ENCODE results near the gene PANX2. TPM values are rescaled to one million over a fixed set of nuclear protein-coding genes. Genes with fewer than 3 reads are reported as not detected.

Gene PANX2
- total and polyA plus RNA-seq, 2 of the 13 experiments (the other 11 are each of a cell fraction or from before 2014, with no cell fraction given): 0.15 to 1.1 TPM

DNA sequence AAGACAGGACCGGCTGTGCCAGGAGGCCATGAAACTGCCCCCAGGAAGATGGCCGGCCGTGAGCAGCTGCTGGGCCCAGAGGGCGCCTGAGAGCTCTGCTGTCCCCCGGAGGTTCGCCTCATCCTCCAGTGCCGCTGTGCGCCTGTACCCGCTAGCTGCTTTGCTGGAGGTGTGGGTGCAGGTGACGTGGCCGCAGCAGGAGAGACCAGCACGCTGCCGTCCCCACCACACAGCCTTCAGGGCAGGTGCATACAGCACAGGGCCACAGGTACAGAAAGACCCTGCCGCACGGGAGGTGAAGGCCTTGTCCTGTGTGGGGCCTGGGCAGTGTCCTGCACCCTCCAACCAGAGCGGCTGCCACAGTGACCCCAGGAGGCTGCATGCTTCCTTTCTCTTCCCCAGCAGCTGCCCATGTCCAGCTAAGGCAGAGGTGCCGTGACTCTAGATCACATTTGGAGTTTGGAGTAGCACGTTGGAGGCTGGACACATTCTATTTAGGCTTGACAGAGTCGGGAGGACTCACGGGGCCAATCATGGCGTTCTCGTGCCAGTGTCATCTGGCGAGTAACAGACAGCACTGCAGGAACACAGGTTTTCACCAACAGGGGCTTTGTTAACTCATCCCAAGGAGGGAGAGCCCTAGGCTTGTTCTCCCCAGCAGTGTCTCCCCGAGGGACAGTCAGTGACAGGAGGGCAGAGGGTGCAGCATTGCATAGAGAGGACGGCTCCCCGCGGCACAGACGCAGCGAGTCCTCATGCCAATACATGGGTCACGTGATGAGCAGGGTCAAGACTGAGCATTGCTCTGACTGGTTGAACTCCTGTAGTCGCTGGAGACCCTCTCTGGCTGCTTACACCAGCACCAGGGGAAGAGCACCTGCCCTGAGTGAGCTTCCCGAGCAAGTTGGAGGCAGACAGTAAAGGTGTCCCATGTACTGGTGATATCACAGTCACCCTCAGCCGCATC lies 18.7 kb upstream of the PANX2 start (continued):
- TF ChIP-seq, protein P1, sequence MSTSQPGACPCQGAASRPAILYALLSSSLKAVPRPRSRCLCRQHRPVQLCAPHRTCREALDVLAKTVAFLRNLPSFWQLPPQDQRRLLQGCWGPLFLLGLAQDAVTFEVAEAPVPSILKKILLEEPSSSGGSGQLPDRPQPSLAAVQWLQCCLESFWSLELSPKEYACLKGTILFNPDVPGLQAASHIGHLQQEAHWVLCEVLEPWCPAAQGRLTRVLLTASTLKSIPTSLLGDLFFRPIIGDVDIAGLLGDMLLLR (CRISPR knock-in tag; IDR thresholded peaks at IDR 0.05): peak; percentile 60; the same call in 1 of the 2 replicates
- TF ChIP-seq, protein P2, sequence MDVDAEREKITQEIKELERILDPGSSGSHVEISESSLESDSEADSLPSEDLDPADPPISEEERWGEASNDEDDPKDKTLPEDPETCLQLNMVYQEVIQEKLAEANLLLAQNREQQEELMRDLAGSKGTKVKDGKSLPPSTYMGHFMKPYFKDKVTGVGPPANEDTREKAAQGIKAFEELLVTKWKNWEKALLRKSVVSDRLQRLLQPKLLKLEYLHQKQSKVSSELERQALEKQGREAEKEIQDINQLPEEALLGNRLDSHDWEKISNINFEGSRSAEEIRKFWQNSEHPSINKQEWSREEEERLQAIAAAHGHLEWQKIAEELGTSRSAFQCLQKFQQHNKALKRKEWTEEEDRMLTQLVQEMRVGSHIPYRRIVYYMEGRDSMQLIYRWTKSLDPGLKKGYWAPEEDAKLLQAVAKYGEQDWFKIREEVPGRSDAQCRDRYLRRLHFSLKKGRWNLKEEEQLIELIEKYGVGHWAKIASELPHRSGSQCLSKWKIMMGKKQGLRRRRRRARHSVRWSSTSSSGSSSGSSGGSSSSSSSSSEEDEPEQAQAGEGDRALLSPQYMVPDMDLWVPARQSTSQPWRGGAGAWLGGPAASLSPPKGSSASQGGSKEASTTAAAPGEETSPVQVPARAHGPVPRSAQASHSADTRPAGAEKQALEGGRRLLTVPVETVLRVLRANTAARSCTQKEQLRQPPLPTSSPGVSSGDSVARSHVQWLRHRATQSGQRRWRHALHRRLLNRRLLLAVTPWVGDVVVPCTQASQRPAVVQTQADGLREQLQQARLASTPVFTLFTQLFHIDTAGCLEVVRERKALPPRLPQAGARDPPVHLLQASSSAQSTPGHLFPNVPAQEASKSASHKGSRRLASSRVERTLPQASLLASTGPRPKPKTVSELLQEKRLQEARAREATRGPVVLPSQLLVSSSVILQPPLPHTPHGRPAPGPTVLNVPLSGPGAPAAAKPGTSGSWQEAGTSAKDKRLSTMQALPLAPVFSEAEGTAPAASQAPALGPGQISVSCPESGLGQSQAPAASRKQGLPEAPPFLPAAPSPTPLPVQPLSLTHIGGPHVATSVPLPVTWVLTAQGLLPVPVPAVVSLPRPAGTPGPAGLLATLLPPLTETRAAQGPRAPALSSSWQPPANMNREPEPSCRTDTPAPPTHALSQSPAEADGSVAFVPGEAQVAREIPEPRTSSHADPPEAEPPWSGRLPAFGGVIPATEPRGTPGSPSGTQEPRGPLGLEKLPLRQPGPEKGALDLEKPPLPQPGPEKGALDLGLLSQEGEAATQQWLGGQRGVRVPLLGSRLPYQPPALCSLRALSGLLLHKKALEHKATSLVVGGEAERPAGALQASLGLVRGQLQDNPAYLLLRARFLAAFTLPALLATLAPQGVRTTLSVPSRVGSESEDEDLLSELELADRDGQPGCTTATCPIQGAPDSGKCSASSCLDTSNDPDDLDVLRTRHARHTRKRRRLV (CRISPR knock-in tag; IDR thresholded peaks at IDR 0.05): no peak
- TF ChIP-seq GTF2F1 (IDR thresholded peaks at IDR 0.05; ENCODE audit: low read length): no peak
- peak; percentile 63; the same call in 1 of the 2 replicates for TF ChIP-seq HNRNPL (IDR thresholded peaks at IDR 0.05; ENCODE audit: low read depth, low read length)
- TF ChIP-seq, protein P3, sequence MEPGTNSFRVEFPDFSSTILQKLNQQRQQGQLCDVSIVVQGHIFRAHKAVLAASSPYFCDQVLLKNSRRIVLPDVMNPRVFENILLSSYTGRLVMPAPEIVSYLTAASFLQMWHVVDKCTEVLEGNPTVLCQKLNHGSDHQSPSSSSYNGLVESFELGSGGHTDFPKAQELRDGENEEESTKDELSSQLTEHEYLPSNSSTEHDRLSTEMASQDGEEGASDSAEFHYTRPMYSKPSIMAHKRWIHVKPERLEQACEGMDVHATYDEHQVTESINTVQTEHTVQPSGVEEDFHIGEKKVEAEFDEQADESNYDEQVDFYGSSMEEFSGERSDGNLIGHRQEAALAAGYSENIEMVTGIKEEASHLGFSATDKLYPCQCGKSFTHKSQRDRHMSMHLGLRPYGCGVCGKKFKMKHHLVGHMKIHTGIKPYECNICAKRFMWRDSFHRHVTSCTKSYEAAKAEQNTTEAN (CRISPR knock-in tag; conservative IDR thresholded peaks at IDR 0.05): no peak
- no peak for TF ChIP-seq NONO (IDR thresholded peaks at IDR 0.05)
- no peak for TF ChIP-seq NONO (CRISPR knock-in tag; conservative IDR thresholded peaks at IDR 0.05)
- TF ChIP-seq, protein P4, sequence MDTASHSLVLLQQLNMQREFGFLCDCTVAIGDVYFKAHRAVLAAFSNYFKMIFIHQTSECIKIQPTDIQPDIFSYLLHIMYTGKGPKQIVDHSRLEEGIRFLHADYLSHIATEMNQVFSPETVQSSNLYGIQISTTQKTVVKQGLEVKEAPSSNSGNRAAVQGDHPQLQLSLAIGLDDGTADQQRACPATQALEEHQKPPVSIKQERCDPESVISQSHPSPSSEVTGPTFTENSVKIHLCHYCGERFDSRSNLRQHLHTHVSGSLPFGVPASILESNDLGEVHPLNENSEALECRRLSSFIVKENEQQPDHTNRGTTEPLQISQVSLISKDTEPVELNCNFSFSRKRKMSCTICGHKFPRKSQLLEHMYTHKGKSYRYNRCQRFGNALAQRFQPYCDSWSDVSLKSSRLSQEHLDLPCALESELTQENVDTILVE (CRISPR knock-in tag; IDR thresholded peaks at IDR 0.05): no peak
- TF ChIP-seq IKZF4 (CRISPR knock-in tag; IDR thresholded peaks at IDR 0.05; ENCODE audit: borderline replicate concordance, low read depth, not compliant biosample characterization): no peak
- TF ChIP-seq ZNF549 (CRISPR knock-in tag; IDR thresholded peaks at IDR 0.05): no peak
- TF ChIP-seq ZNF563 (CRISPR knock-in tag; IDR thresholded peaks at IDR 0.05): no peak
- no peak for TF ChIP-seq ZNF761 (CRISPR knock-in tag; conservative IDR thresholded peaks at IDR 0.05)
- no peak for TF ChIP-seq ZNF431 (CRISPR knock-in tag; IDR thresholded peaks at IDR 0.05; ENCODE audit: borderline replicate concordance, low read depth)
- TF ChIP-seq ZNF337 (CRISPR knock-in tag; IDR thresholded peaks at IDR 0.05; ENCODE audit: borderline replicate concordance, low read depth): no peak
- TF ChIP-seq, protein P5, sequence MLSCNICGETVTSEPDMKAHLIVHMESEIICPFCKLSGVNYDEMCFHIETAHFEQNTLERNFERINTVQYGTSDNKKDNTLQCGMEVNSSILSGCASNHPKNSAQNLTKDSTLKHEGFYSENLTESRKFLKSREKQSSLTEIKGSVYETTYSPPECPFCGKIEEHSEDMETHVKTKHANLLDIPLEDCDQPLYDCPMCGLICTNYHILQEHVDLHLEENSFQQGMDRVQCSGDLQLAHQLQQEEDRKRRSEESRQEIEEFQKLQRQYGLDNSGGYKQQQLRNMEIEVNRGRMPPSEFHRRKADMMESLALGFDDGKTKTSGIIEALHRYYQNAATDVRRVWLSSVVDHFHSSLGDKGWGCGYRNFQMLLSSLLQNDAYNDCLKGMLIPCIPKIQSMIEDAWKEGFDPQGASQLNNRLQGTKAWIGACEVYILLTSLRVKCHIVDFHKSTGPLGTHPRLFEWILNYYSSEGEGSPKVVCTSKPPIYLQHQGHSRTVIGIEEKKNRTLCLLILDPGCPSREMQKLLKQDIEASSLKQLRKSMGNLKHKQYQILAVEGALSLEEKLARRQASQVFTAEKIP (CRISPR knock-in tag; IDR thresholded peaks at IDR 0.05; ENCODE audit: borderline replicate concordance): no peak
- no peak for TF ChIP-seq ZFAT (CRISPR knock-in tag; conservative IDR thresholded peaks at IDR 0.05)
- no peak for TF ChIP-seq HOXA7 (CRISPR knock-in tag; IDR thresholded peaks at IDR 0.05)
- TF ChIP-seq ZFYVE20 (CRISPR knock-in tag; IDR thresholded peaks at IDR 0.05; ENCODE audit: borderline replicate concordance, low read depth): no peak
- TF ChIP-seq ZNF879 (CRISPR knock-in tag; IDR thresholded peaks at IDR 0.05): no peak

Measured in HepG2 (cell line).